Liver (tissue), 9 donors: ENCODE data around the gene KRT76. TPM values are rescaled to one million over a fixed set of nuclear protein-coding genes. Genes with fewer than 3 reads are reported as not detected.

Experiments used
- DNase-seq: peaks from one replicate; pipeline ENCODE4 v3.0.0-alpha.2; 2017; ENCODE audit warnings: low spot score
- H3K27ac ChIP-seq, 2 donors: one replicate each; pipeline ENCODE4 v1.7.0; 2013; ENCODE audit warnings: inconsistent platforms in 2 of 2, low read length in 2 of 2, control low read depth in 1 of 2, low read depth in 1 of 2, mild to moderate bottlenecking in 1 of 2
- H3K27me3 ChIP-seq, 4 donors: one replicate each; pipeline versions ENCODE4 v1.6.1 to v1.7.0; 2013; ENCODE audit warnings: low read length in 3 of 4, inconsistent platforms in 1 of 4, mild to moderate bottlenecking in 1 of 4, moderate library complexity in 1 of 4; ENCODE audit not compliant: control insufficient read depth in 4 of 4, insufficient read depth in 4 of 4
- H3K36me3 ChIP-seq, 4 donors: one replicate each; pipeline versions ENCODE4 v1.6.1 to v1.7.0; 2013; ENCODE audit warnings: low read length in 3 of 4, mild to moderate bottlenecking in 3 of 4, low read depth in 1 of 4, moderate library complexity in 1 of 4; ENCODE audit not compliant: control insufficient read depth in 4 of 4, insufficient read depth in 3 of 4
- H3K4me1 ChIP-seq, 4 donors: one replicate each; pipeline versions ENCODE4 v1.6.1 to v1.7.0; 2013; ENCODE audit warnings: low read length in 3 of 4, mild to moderate bottlenecking in 3 of 4, moderate library complexity in 1 of 4; ENCODE audit not compliant: control insufficient read depth in 4 of 4, insufficient read depth in 4 of 4
- H3K4me3 ChIP-seq, 3 donors: one replicate each; pipeline versions ENCODE4 v1.6.1 to v1.7.0; 2013; ENCODE audit warnings: low read length in 3 of 3, control low read depth in 1 of 3, low read depth in 1 of 3, mild to moderate bottlenecking in 1 of 3
- H3K9ac ChIP-seq, 2 donors: one replicate each; pipeline ENCODE4 v1.7.0; 2013; ENCODE audit warnings: low read length in 2 of 2, mild to moderate bottlenecking in 2 of 2, moderate library complexity in 2 of 2, control low read depth in 1 of 2, low read depth in 1 of 2
- H3K9me3 ChIP-seq, 4 donors: one replicate each; pipeline versions ENCODE4 v1.6.1 to v1.7.0; 2013; ENCODE audit warnings: low read length in 3 of 4; ENCODE audit not compliant: control insufficient read depth in 4 of 4
- EGR1 ChIP-seq, 2 donors: IDR thresholded peaks; 2 replicates each; pipeline ENCODE4 v1.6.1; 2016 to 2018; ENCODE audit warnings: antibody characterized with exemption in 2 of 2, low read depth in 2 of 2
- FOXA1 ChIP-seq: IDR thresholded peaks from 2 replicates; pipeline ENCODE4 v1.6.1; 2016; ENCODE audit warnings: antibody characterized with exemption
- FOXA2 ChIP-seq: IDR thresholded peaks from 2 replicates; pipeline ENCODE4 v1.6.1; 2016; ENCODE audit warnings: antibody characterized with exemption
- GABPA ChIP-seq, 2 donors: IDR thresholded peaks in 1 of 2; conservative IDR thresholded peaks in 1 of 2; 2 replicates each; pipeline ENCODE4 v1.6.1; 2016; ENCODE audit warnings: antibody characterized with exemption in 2 of 2, mild to moderate bottlenecking in 1 of 2, moderate library complexity in 1 of 2
- HNF4A ChIP-seq, 2 donors: conservative IDR thresholded peaks; 2 replicates each; pipeline ENCODE4 v1.6.1; 2016; ENCODE audit warnings: antibody characterized with exemption in 2 of 2, mild to moderate bottlenecking in 2 of 2
- HNF4G ChIP-seq: IDR thresholded peaks from 2 replicates; pipeline ENCODE4 v1.6.1; 2016; ENCODE audit warnings: antibody characterized with exemption
- JUND ChIP-seq, 2 donors: IDR thresholded peaks; 2 replicates each; pipeline ENCODE4 v1.6.1; 2016; ENCODE audit warnings: antibody characterized with exemption in 2 of 2
- NR2F2 ChIP-seq: IDR thresholded peaks from 2 replicates; pipeline ENCODE4 v1.6.1; 2016; ENCODE audit warnings: antibody characterized with exemption
- RAD21 ChIP-seq, 2 donors: IDR thresholded peaks; 2 replicates each; pipeline ENCODE4 v1.6.1; 2016; ENCODE audit warnings: antibody characterized with exemption in 2 of 2, mild to moderate bottlenecking in 2 of 2
- RXRA ChIP-seq, 2 donors: IDR thresholded peaks; 2 replicates each; pipeline ENCODE4 v1.6.1; 2017 to 2018; ENCODE audit warnings: antibody characterized with exemption in 2 of 2, mild to moderate bottlenecking in 1 of 2
- SP1 ChIP-seq: IDR thresholded peaks from 2 replicates; pipeline ENCODE4 v1.6.1; 2018; ENCODE audit warnings: antibody characterized with exemption, mild to moderate bottlenecking
- TAF1 ChIP-seq: conservative IDR thresholded peaks from 2 replicates; pipeline ENCODE4 v1.6.1; 2016; ENCODE audit warnings: antibody characterized with exemption, mild to moderate bottlenecking
- YY1 ChIP-seq: IDR thresholded peaks from 2 replicates; pipeline ENCODE4 v1.6.1; 2016; ENCODE audit warnings: antibody characterized with exemption, mild to moderate bottlenecking
- WGBS: extraction: QIAGEN DNeasy Blood & Tissue Kit; methylation state at CpG from one replicate; pipeline ENCODE4 v1.1.7; 2013; 5-methylcytosine and 5-hydroxymethylcytosine counted together
- polyA plus RNA-seq, 2 donors: library from polyadenylated mRNA; stranded (reverse) in 1 of 2; unstranded in 1 of 2; fragments of 200-250 nt in 1 of 2; fragments of >200 nt in 1 of 2; fragmentation: Nextera tagmentation in 1 of 2; extraction: Ambion mirVana in 1 of 2; gene quantifications; one replicate each; pipeline versions ENCODE4 v1.2.1 to v1.2.3, GENCODE V29; 2013 to 2015
- total RNA-seq, 2 donors: library from RNA; depleted of rRNA; stranded (reverse); fragments of >200 nt; gene quantifications; one replicate each; pipeline ENCODE4 v1.2.3, GENCODE V29; 2014
- TF ChIP-seq, protein P1 (sequence below): IDR thresholded peaks from 2 replicates; pipeline ENCODE4 v1.6.1; 2016; ENCODE audit warnings: antibody characterized with exemption, mild to moderate bottlenecking
- TF ChIP-seq, protein P2 (sequence below): IDR thresholded peaks from 2 replicates; pipeline ENCODE4 v1.6.1; 2016; ENCODE audit warnings: antibody characterized with exemption
- TF ChIP-seq, protein P3 (sequence below): IDR thresholded peaks from 2 replicates; pipeline ENCODE4 v1.6.1; 2016; ENCODE audit warnings: antibody characterized with exemption
- TF ChIP-seq, protein P4 (sequence below): fragments of 150-350 bp; IDR thresholded peaks from 2 replicates; pipeline ENCODE4 v1.5.1; 2017; ENCODE audit warnings: improper control_type of control experiment, low read depth, low read length; ENCODE audit not compliant: missing input control
- TF ChIP-seq, protein P5 (sequence below): IDR thresholded peaks from 2 replicates; pipeline ENCODE4 v1.6.1; 2016; ENCODE audit warnings: antibody characterized with exemption
- donor health status: healthy.
- donor health status: healthy.
- donor health status: healthy.
- donor health status: healthy.
- donor health status: healthy.

Gene KRT76
- total and polyA plus RNA-seq, 4 donors, result not detected

DNA sequence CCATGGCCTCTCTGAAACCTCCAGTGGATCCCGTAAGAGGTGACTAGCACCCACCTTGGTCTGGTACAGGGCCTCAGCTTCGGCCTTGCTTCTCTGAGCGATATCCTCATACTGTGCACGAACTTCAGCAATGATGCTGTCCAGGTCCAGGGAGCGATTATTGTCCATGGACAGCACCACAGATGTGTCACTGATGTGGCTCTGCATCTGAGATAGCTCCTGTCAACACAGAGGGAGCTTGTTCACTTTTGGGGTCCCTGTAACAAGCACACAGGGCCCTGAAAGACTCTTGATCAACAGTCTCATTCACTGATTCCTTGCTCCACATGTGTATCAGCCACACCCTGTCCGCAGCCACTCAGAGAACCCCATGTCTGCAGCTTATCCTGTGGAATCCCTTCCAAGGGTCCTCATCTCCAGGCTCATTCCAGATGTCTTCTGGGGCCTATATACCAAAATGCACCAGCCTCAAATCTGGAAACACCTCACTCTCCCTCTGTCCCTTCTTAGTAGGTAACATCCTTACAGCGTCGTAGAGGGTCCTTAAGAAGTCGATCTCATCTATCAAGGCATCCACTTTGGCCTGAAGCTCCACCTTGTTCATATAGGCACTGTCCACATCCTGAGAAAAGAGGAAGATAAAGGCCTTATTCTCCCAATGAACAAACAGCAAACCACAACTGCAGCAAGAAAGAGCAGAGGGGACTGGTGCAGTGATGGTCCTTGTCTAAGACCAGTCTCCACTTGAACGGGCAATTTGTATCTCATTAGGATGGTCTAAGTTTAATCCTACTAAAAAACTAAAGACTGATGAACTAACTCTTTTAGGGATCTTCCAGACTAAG lies 15.3 kb upstream of the KRT76 start (continued):
- TF ChIP-seq, protein P1, sequence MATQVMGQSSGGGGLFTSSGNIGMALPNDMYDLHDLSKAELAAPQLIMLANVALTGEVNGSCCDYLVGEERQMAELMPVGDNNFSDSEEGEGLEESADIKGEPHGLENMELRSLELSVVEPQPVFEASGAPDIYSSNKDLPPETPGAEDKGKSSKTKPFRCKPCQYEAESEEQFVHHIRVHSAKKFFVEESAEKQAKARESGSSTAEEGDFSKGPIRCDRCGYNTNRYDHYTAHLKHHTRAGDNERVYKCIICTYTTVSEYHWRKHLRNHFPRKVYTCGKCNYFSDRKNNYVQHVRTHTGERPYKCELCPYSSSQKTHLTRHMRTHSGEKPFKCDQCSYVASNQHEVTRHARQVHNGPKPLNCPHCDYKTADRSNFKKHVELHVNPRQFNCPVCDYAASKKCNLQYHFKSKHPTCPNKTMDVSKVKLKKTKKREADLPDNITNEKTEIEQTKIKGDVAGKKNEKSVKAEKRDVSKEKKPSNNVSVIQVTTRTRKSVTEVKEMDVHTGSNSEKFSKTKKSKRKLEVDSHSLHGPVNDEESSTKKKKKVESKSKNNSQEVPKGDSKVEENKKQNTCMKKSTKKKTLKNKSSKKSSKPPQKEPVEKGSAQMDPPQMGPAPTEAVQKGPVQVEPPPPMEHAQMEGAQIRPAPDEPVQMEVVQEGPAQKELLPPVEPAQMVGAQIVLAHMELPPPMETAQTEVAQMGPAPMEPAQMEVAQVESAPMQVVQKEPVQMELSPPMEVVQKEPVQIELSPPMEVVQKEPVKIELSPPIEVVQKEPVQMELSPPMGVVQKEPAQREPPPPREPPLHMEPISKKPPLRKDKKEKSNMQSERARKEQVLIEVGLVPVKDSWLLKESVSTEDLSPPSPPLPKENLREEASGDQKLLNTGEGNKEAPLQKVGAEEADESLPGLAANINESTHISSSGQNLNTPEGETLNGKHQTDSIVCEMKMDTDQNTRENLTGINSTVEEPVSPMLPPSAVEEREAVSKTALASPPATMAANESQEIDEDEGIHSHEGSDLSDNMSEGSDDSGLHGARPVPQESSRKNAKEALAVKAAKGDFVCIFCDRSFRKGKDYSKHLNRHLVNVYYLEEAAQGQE, result no peak
- no peak for TF ChIP-seq TAF1
- TF ChIP-seq FOXA1, result no peak
- TF ChIP-seq, protein P2, sequence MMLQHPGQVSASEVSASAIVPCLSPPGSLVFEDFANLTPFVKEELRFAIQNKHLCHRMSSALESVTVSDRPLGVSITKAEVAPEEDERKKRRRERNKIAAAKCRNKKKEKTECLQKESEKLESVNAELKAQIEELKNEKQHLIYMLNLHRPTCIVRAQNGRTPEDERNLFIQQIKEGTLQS, result no peak
- no peak for TF ChIP-seq RAD21 (IDR thresholded peaks at IDR 0.05)

DNA sequence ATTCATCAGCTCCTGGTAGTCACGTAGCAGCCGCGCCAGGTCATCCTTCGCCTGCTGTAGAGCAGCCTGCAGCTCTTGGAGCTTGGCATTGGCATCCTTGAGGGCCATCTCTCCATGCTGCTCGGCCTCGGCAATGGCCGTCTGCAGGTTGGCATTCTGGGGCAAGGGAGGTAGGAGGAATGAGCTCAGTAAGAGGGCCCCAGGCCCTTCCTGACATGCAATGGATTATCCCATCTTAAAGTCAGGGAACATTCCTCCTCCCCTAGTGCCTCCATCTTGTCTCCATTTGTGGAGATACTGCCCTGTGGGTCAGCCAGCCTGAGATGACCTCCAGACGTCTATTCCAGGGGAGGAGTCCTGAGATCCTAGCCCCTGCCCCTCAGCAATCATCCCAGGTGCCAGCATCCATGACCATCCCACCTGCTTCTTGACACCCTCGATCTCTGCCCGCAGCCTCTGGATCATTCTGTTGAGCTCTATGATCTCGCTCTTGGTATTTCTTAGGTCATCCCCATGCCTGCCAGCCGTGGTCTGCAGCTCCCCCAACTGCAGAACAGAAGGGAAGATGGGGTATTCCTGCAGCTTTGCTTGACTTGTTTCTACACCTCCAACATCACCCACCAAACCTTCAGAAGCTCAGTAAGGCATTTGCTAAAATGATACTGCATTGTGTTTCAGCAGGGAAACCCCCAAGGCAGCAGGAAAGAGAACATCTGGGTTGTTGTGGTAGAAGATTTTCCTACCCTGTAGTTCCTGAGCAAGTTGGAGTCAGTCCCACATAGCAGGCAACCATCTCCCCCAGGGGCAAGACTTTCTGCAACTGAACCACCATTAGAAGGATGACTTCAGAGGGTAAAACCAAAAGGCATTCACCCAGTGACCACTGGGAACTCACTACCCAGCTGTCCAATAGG lies 14.4 kb upstream of the KRT76 start:
- Histone ChIP-seq H3K27me3 (no peaks in the 10 kb centered on the region), H3K27ac (no peak overlapping the region), H3K4me1 (no peaks in the 10 kb centered on the region), H3K9me3 (no peaks in the 10 kb centered on the region), H3K4me3 (no peak overlapping the region), H3K9ac (no peak overlapping the region), H3K36me3 (no peaks in the 10 kb centered on the region)
- no peak for TF ChIP-seq HNF4G
- TF ChIP-seq RXRA (IDR thresholded peaks at IDR 0.05), result no peak
- TF ChIP-seq, protein P3, sequence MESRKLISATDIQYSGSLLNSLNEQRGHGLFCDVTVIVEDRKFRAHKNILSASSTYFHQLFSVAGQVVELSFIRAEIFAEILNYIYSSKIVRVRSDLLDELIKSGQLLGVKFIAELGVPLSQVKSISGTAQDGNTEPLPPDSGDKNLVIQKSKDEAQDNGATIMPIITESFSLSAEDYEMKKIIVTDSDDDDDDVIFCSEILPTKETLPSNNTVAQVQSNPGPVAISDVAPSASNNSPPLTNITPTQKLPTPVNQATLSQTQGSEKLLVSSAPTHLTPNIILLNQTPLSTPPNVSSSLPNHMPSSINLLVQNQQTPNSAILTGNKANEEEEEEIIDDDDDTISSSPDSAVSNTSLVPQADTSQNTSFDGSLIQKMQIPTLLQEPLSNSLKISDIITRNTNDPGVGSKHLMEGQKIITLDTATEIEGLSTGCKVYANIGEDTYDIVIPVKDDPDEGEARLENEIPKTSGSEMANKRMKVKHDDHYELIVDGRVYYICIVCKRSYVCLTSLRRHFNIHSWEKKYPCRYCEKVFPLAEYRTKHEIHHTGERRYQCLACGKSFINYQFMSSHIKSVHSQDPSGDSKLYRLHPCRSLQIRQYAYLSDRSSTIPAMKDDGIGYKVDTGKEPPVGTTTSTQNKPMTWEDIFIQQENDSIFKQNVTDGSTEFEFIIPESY, result no peak
- no peak for TF ChIP-seq YY1
- TF ChIP-seq GABPA (IDR thresholded peaks at IDR 0.05 in 1 of 2, conservative IDR thresholded peaks at IDR 0.05 in 1 of 2), result no peak
- no peak for TF ChIP-seq JUND (IDR thresholded peaks at IDR 0.05)
- no peak for TF ChIP-seq EGR1 (IDR thresholded peaks at IDR 0.05; ENCODE audit: low read depth in 2 of 2)
- no peak for TF ChIP-seq SP1
- TF ChIP-seq, protein P4, sequence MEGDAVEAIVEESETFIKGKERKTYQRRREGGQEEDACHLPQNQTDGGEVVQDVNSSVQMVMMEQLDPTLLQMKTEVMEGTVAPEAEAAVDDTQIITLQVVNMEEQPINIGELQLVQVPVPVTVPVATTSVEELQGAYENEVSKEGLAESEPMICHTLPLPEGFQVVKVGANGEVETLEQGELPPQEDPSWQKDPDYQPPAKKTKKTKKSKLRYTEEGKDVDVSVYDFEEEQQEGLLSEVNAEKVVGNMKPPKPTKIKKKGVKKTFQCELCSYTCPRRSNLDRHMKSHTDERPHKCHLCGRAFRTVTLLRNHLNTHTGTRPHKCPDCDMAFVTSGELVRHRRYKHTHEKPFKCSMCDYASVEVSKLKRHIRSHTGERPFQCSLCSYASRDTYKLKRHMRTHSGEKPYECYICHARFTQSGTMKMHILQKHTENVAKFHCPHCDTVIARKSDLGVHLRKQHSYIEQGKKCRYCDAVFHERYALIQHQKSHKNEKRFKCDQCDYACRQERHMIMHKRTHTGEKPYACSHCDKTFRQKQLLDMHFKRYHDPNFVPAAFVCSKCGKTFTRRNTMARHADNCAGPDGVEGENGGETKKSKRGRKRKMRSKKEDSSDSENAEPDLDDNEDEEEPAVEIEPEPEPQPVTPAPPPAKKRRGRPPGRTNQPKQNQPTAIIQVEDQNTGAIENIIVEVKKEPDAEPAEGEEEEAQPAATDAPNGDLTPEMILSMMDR, result no peak
- TF ChIP-seq, protein P2, result no peak
- TF ChIP-seq, protein P1, result no peak
- no peak for TF ChIP-seq HNF4A (conservative IDR thresholded peaks at IDR 0.05)
- TF ChIP-seq, protein P5, sequence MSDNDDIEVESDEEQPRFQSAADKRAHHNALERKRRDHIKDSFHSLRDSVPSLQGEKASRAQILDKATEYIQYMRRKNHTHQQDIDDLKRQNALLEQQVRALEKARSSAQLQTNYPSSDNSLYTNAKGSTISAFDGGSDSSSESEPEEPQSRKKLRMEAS, result no peak
- no peak for TF ChIP-seq RAD21 (IDR thresholded peaks at IDR 0.05)
- TF ChIP-seq FOXA1, result no peak
- no peak for TF ChIP-seq FOXA2
- TF ChIP-seq NR2F2, result no peak
- DNase-seq, result no peak
- 88% methylated on average over 12 of the region's 12 CpGs for WGBS
